Mesenchymal stem cell (in vitro differentiated cells and primary cell): ENCODE data around the gene HBA1.

ENCODE experiments used
- DNase-seq: peaks from one replicate; pipeline ENCODE4 v3.0.0-alpha.2; 2013
- H2AFZ ChIP-seq: one replicate; pipeline ENCODE4 v1.6.1; 2013; ENCODE audit warnings: low read depth, mild to moderate bottlenecking, control low read depth, inconsistent platforms, low read length, moderate library complexity
- H2AK5ac ChIP-seq: 2 replicates; pipeline ENCODE4 v1.6.1; 2013; ENCODE audit warnings: low read length, moderate library complexity, mild to moderate bottlenecking, inconsistent platforms; ENCODE audit not compliant: severe bottlenecking
- H2BK120ac ChIP-seq: one replicate; pipeline ENCODE4 v1.6.1; 2013; ENCODE audit warnings: low read depth, mild to moderate bottlenecking, inconsistent platforms, low read length, moderate library complexity
- H2BK12ac ChIP-seq, 2 experiments: one replicate each; pipeline ENCODE4 v1.6.1; 2013; ENCODE audit warnings: inconsistent platforms in 2 of 2, low read length in 2 of 2, mild to moderate bottlenecking in 2 of 2, moderate library complexity in 2 of 2, control low read depth in 1 of 2
- H2BK15ac ChIP-seq: one replicate; pipeline ENCODE4 v1.6.1; 2013; ENCODE audit warnings: mild to moderate bottlenecking, low read depth, inconsistent platforms; ENCODE audit not compliant: poor library complexity, severe bottlenecking
- H2BK5ac ChIP-seq: 2 replicates; pipeline ENCODE4 v1.6.1; 2013; ENCODE audit warnings: low read depth, mild to moderate bottlenecking, low read length, control low read depth, inconsistent platforms; ENCODE audit not compliant: poor library complexity, severe bottlenecking
- H3K14ac ChIP-seq, 2 experiments: one replicate each; pipeline ENCODE4 v1.6.1; 2013; ENCODE audit warnings: inconsistent platforms in 2 of 2, low read length in 2 of 2, control low read depth in 1 of 2, mild to moderate bottlenecking in 1 of 2, moderate library complexity in 1 of 2
- H3K18ac ChIP-seq, 2 experiments: one replicate each; pipeline ENCODE4 v1.6.1; 2013; ENCODE audit warnings: inconsistent platforms in 2 of 2, low read length in 2 of 2, control low read depth in 1 of 2, low read depth in 1 of 2, mild to moderate bottlenecking in 1 of 2
- H3K23ac ChIP-seq, 2 experiments: one replicate each; pipeline ENCODE4 v1.6.1; 2013; ENCODE audit warnings: inconsistent platforms in 2 of 2, low read length in 2 of 2, mild to moderate bottlenecking in 2 of 2, moderate library complexity in 2 of 2, control low read depth in 1 of 2
- H3K27ac ChIP-seq: 2 replicates; pipeline ENCODE4 v1.5.1; 2013; ENCODE audit warnings: mild to moderate bottlenecking, moderate library complexity, low read length, control low read depth, inconsistent platforms; ENCODE audit not compliant: poor library complexity, severe bottlenecking
- H3K27me3 ChIP-seq, 2 experiments: 2 replicates each; pipeline versions ENCODE4 v1.6.1 to v1.7.0; 2013; ENCODE audit warnings: low read length in 2 of 2, mild to moderate bottlenecking in 2 of 2, moderate library complexity in 2 of 2, control low read depth in 1 of 2, inconsistent platforms in 1 of 2; ENCODE audit not compliant: control insufficient read depth in 1 of 2, insufficient read depth in 1 of 2
- H3K36me3 ChIP-seq, 2 experiments: 2 replicates each; pipeline versions ENCODE4 v1.6.1 to v1.7.0; 2013; ENCODE audit warnings: low read length in 2 of 2, control low read depth in 1 of 2, inconsistent platforms in 1 of 2, low read depth in 1 of 2, mild to moderate bottlenecking in 1 of 2; ENCODE audit not compliant: insufficient read depth in 2 of 2, control insufficient read depth in 1 of 2
- H3K4ac ChIP-seq, 2 experiments: one replicate each; pipeline ENCODE4 v1.6.1; 2013; ENCODE audit warnings: inconsistent platforms in 2 of 2, low read length in 2 of 2, mild to moderate bottlenecking in 2 of 2, moderate library complexity in 2 of 2, control low read depth in 1 of 2, low read depth in 1 of 2
- H3K4me1 ChIP-seq: 2 replicates; pipeline ENCODE4 v1.6.1; 2013; ENCODE audit warnings: low read depth, low read length, control low read depth; ENCODE audit not compliant: control insufficient read depth, insufficient read depth
- H3K4me2 ChIP-seq: 2 replicates; pipeline ENCODE4 v1.6.1; 2013; ENCODE audit warnings: low read length, mild to moderate bottlenecking, inconsistent platforms; ENCODE audit not compliant: poor library complexity, severe bottlenecking
- H3K4me3 ChIP-seq, 2 experiments: 2 replicates each; pipeline versions ENCODE4 v1.5.1 to v1.7.0; 2013; ENCODE audit warnings: low read length in 2 of 2, mild to moderate bottlenecking in 2 of 2, control low read depth in 1 of 2, low read depth in 1 of 2; ENCODE audit not compliant: insufficient read depth in 1 of 2
- H3K79me1 ChIP-seq: replicated peaks from 2 replicates; pipeline ENCODE4 v1.6.1; 2013; ENCODE audit warnings: mild to moderate bottlenecking, control low read depth, low read length, inconsistent platforms; ENCODE audit not compliant: poor library complexity, severe bottlenecking
- H3K9ac ChIP-seq: 2 replicates; pipeline ENCODE4 v1.7.0; 2013; ENCODE audit warnings: mild to moderate bottlenecking, low read length, moderate library complexity
- H3K9me3 ChIP-seq: 2 replicates; pipeline ENCODE4 v1.7.0; 2013; ENCODE audit warnings: mild to moderate bottlenecking, low read length; ENCODE audit not compliant: control insufficient read depth
- H4K8ac ChIP-seq: one replicate; pipeline ENCODE4 v1.6.1; 2013; ENCODE audit warnings: inconsistent platforms, mild to moderate bottlenecking, low read length, moderate library complexity
- H4K91ac ChIP-seq: one replicate; pipeline ENCODE4 v1.6.1; 2013; ENCODE audit warnings: mild to moderate bottlenecking, low read length, inconsistent platforms
- WGBS: methylation state at CpG from one replicate; pipeline ENCODE4 v1.1.7; 2013; ENCODE audit warnings: mixed read lengths; 5-methylcytosine and 5-hydroxymethylcytosine counted together

The HBA1 gene

GRCh38 chr16:177981-178667, 1.6 kb downstream of the HBA1 start:
- no peak overlapping the region for H4K8ac ChIP-seq
- no peak overlapping the region for H2AFZ ChIP-seq
- no peak overlapping the region for H3K4ac ChIP-seq
- no peak overlapping the region for H4K91ac ChIP-seq
- H3K4me1 ChIP-seq: peaks cover 18% of the 10 kb centered on the region
- H3K4me2 ChIP-seq: no peak overlapping the region
- H3K18ac ChIP-seq: no peak overlapping the region
- H3K4me3 ChIP-seq: no peak overlapping the region
- H3K9me3 ChIP-seq: no peaks in the 10 kb centered on the region
- H2BK12ac ChIP-seq: no peak overlapping the region
- no peak overlapping the region for H2BK15ac ChIP-seq
- H3K23ac ChIP-seq: no peak overlapping the region
- peaks cover 47 to 49% of the 10 kb centered on the region in 2 experiments for H3K27me3 ChIP-seq
- no peaks in the 10 kb centered on the region for H3K79me1 ChIP-seq
- no peak overlapping the region for H2BK5ac ChIP-seq
- no peak overlapping the region for H2AK5ac ChIP-seq
- H3K36me3 ChIP-seq: peaks cover 0 to 11% of the 10 kb centered on the region in 2 experiments
- WGBS: 75% methylated on average over 10 of the region's 11 CpGs
- no peak overlapping the region for H3K27ac ChIP-seq
- H3K9ac ChIP-seq: no peak overlapping the region
- H3K14ac ChIP-seq: no peak overlapping the region
- DNase-seq: no peak
- no peak overlapping the region for H2BK120ac ChIP-seq

GRCh38 chr16:178668-179015, 2.2 kb downstream of the HBA1 start:
- Histone ChIP-seq H3K79me1 (no peaks in the 10 kb centered on the region), H2BK5ac (no peak overlapping the region), H2BK120ac (no peak overlapping the region), H3K18ac (no peak overlapping the region), H2BK15ac (no peak overlapping the region), H3K27ac (no peak overlapping the region), H3K4ac (no peak overlapping the region), H3K27me3 (peaks cover 47 to 49% of the 10 kb centered on the region in 2 experiments), H3K4me3 (no peak overlapping the region), H3K9me3 (no peaks in the 10 kb centered on the region), H4K8ac (no peak overlapping the region), H3K14ac (no peak overlapping the region), H3K23ac (no peak overlapping the region), H3K4me2 (no peak overlapping the region), H3K9ac (no peak overlapping the region), H2AFZ (no peak overlapping the region), H3K36me3 (peaks cover 0 to 13% of the 10 kb centered on the region in 2 experiments), H4K91ac (no peak overlapping the region), H2BK12ac (no peak overlapping the region), H2AK5ac (no peak overlapping the region), H3K4me1 (peaks cover 18% of the 10 kb centered on the region)
- no peak for DNase-seq
- 97% methylated on average over 9 of the region's 11 CpGs for WGBS

GRCh38 chr16:179211-180092, 3.0 kb downstream of the HBA1 start:
- 90% methylated on average over 14 of the region's 17 CpGs for WGBS
- Histone ChIP-seq H3K4me2 (no peak overlapping the region), H3K27ac (no peak overlapping the region), H2AFZ (no peak overlapping the region), H3K27me3 (peaks cover 47% of the 10 kb centered on the region in 2 experiments), H3K14ac (no peak overlapping the region), H3K9ac (no peak overlapping the region), H3K18ac (no peak overlapping the region), H3K4me3 (no peak overlapping the region), H4K8ac (no peak overlapping the region), H3K23ac (no peak overlapping the region), H3K9me3 (no peaks in the 10 kb centered on the region), H2BK12ac (no peak overlapping the region), H3K79me1 (no peaks in the 10 kb centered on the region), H4K91ac (no peak overlapping the region), H3K4me1 (peaks cover 18% of the 10 kb centered on the region), H2BK5ac (no peak overlapping the region), H2BK120ac (no peak overlapping the region), H3K36me3 (peaks cover 2 to 21% of the 10 kb centered on the region in 2 experiments), H3K4ac (no peak overlapping the region), H2AK5ac (no peak overlapping the region), H2BK15ac (no peak overlapping the region)
- no peak for DNase-seq

- peaks cover 18% of the 10 kb centered on the region for H3K4me1 ChIP-seq
- H2AFZ ChIP-seq: peak within 1 kb of the TSS; percentile 44
- peak; percentile 27 for DNase-seq
- H3K36me3 ChIP-seq: peaks cover 6 to 27% of the 10 kb centered on the region in 2 experiments
- H2BK120ac ChIP-seq: no peak within 1 kb of the TSS
- H3K4me2 ChIP-seq: peak within 1 kb of the TSS; percentile 90
- peak within 1 kb of the TSS; percentile 52 for H2BK15ac ChIP-seq
- 22% methylated on average over 30 of the region's 59 CpGs for WGBS
- no peak within 1 kb of the TSS for H2AK5ac ChIP-seq
- no peaks in the 10 kb centered on the region for H3K79me1 ChIP-seq
- H3K4ac ChIP-seq: peak within 1 kb of the TSS in 1 of 2 experiments; percentile 30
- peaks cover 40 to 42% of the 10 kb centered on the region in 2 experiments for H3K27me3 ChIP-seq
- H2BK5ac ChIP-seq: no peak within 1 kb of the TSS
- H4K91ac ChIP-seq: peak within 1 kb of the TSS; percentile 15
- no peak within 1 kb of the TSS for H2BK12ac ChIP-seq
- H3K23ac ChIP-seq: peak within 1 kb of the TSS in 1 of 2 experiments; percentile 81
- H3K4me3 ChIP-seq: peak within 1 kb of the TSS; percentile 43 to 63
- no peak within 1 kb of the TSS for H4K8ac ChIP-seq
- H3K18ac ChIP-seq: peak within 1 kb of the TSS in 1 of 2 experiments; percentile 14
- no peaks in the 10 kb centered on the region for H3K9me3 ChIP-seq
- H3K27ac ChIP-seq: no peak within 1 kb of the TSS
- H3K14ac ChIP-seq: peak within 1 kb of the TSS in 1 of 2 experiments; percentile 70
- H3K9ac ChIP-seq: peak within 1 kb of the TSS; percentile 32
Measured at GRCh38 chr16:180101-180675, 3.7 kb downstream of the HBA1 start, which contains the start of gene HBQ1. HBQ1 (plus strand) TSS chr16:180459; CDS start chr16:180487, 28 bp downstream.
